OCI-LY1 (cell line): ENCODE measurements around the gene TNNT3.

Experiments
- H2AFZ ChIP-seq: fragments of 200-600 bp; sonication (generic), shearing (Covaris generic); 2 replicates; pipeline ENCODE4 v1.6.0; 2014; ENCODE audit warnings: antibody characterized with exemption, mild to moderate bottlenecking, low read length
- H3F3A ChIP-seq: fragments of 200-600 bp; sonication (generic), shearing (Covaris generic); 2 replicates; pipeline ENCODE4 v1.6.0; 2014; ENCODE audit warnings: mild to moderate bottlenecking, antibody characterized with exemption, low read length, moderate library complexity; ENCODE audit not compliant: insufficient read depth
- H3K27ac ChIP-seq: fragments of 200-600 bp; sonication (generic); 2 replicates; pipeline ENCODE4 v1.5.1; 2014; ENCODE audit warnings: low read length, mixed run types, mild to moderate bottlenecking, low read depth; ENCODE audit not compliant: poor library complexity, severe bottlenecking
- H3K27me3 ChIP-seq: fragments of 200-600 bp; sonication (generic); 2 replicates; pipeline ENCODE4 v1.6.0; 2014; ENCODE audit warnings: antibody characterized with exemption, mild to moderate bottlenecking, low read length, moderate library complexity; ENCODE audit not compliant: insufficient read depth
- H3K36me3 ChIP-seq: fragments of 200-600 bp; sonication (generic); 2 replicates; pipeline ENCODE4 v1.6.1; 2014; ENCODE audit warnings: mild to moderate bottlenecking, antibody characterized with exemption, low read length, moderate library complexity, mixed read lengths; ENCODE audit not compliant: insufficient read depth
- H3K4me1 ChIP-seq: fragments of 200-600 bp; sonication (generic); 2 replicates; pipeline ENCODE4 v1.5.1; 2014; ENCODE audit warnings: mild to moderate bottlenecking, low read length, moderate library complexity; ENCODE audit not compliant: insufficient read depth, severe bottlenecking
- H3K4me2 ChIP-seq: fragments of 200-600 bp; sonication (generic), shearing (Covaris generic); 2 replicates; pipeline ENCODE4 v1.6.1; 2014; ENCODE audit warnings: low read length
- H3K4me3 ChIP-seq: fragments of 200-600 bp; sonication (generic); 2 replicates; pipeline ENCODE4 v1.5.1; 2014; ENCODE audit warnings: low read length, low read depth, mild to moderate bottlenecking, mixed read lengths; ENCODE audit not compliant: poor library complexity, severe bottlenecking
- H3K79me2 ChIP-seq: fragments of 200-600 bp; shearing (Covaris generic); 2 replicates; pipeline ENCODE4 v1.6.1; 2016; ENCODE audit warnings: mixed run types, low read length, mixed read lengths; ENCODE audit not compliant: insufficient read depth
- H3K9ac ChIP-seq: fragments of 200-600 bp; sonication (generic), shearing (Covaris generic); 2 replicates; pipeline ENCODE4 v1.6.1; 2014; ENCODE audit warnings: mild to moderate bottlenecking, low read length, mixed read lengths
- H3K9me2 ChIP-seq: fragments of 200-600 bp; sonication (generic), shearing (Covaris generic); 2 replicates; pipeline ENCODE4 v1.6.1; 2014; ENCODE audit warnings: low read depth, mild to moderate bottlenecking, low read length, mixed read lengths
- H3K9me3 ChIP-seq: fragments of 200-600 bp; shearing (Covaris generic); 2 replicates; pipeline ENCODE4 v1.6.1; 2014; ENCODE audit warnings: low read length, mixed read lengths
- H4K20me1 ChIP-seq: fragments of 200-600 bp; sonication (generic), shearing (Covaris generic); 2 replicates; pipeline ENCODE4 v1.6.0; 2016; ENCODE audit warnings: mild to moderate bottlenecking, low read length; ENCODE audit not compliant: insufficient read depth
- EZH2 ChIP-seq: fragments of 200-600 bp; sonication (generic), shearing (Covaris generic); IDR thresholded peaks from 2 replicates; pipeline ENCODE4 v1.8.0; 2017; ENCODE audit warnings: borderline replicate concordance, mixed run types, mild to moderate bottlenecking, antibody characterized with exemption, low read length, moderate library complexity, mixed read lengths
- TF ChIP-seq, protein P1 (sequence below): fragments of 200-600 bp; sonication (generic), shearing (Covaris generic); IDR thresholded peaks from 2 replicates; pipeline ENCODE4 v1.5.1; 2017; ENCODE audit warnings: mild to moderate bottlenecking, antibody characterized with exemption, low read length, moderate library complexity, mixed read lengths

Gene TNNT3

DNA sequence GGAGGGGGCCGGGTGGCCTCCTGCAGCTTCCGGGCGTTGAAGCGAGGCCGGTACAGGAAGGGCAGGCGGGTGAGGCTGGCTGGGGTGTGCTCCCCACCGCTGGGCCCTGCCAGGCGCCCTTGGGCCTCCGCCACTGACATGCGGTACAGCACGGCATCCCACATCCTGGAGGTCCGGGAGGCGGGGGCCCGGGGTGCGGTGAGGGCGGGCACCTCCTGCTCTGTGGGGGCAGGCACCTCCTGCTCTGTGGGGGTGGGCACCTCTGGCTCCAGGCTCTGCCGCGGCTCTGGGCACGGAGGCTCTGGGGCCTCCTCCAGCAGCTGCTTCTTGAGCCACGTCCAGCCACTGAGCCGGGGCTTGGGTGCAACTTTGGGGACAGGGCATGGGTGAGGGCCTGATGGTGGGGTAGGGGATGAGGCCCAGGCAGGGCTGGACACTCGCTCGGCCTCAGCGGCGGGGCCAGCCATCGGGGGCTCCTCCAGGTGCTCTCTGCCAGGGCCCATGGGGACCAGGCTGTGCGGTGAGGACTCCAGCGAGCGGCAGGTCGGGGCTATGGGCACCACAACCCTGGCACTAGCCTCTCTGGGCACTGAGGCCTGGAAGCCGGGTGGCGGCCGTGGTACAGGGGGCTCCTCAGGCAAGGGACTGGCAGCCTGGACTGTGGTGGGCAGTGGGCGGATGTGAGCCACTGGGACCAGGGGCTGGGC is 30.1 kb upstream of the TNNT3 start:
- no peaks in the 10 kb centered on the region for H4K20me1 ChIP-seq
- H3K27ac ChIP-seq = no peak overlapping the region
- no peak overlapping the region for H2AFZ ChIP-seq
- H3K4me1 ChIP-seq = no peaks in the 10 kb centered on the region
- H3F3A ChIP-seq = no peaks in the 10 kb centered on the region
- H3K36me3 ChIP-seq = peaks cover 56% of the 10 kb centered on the region
- no peak for TF ChIP-seq EZH2
- TF ChIP-seq, protein P1, sequence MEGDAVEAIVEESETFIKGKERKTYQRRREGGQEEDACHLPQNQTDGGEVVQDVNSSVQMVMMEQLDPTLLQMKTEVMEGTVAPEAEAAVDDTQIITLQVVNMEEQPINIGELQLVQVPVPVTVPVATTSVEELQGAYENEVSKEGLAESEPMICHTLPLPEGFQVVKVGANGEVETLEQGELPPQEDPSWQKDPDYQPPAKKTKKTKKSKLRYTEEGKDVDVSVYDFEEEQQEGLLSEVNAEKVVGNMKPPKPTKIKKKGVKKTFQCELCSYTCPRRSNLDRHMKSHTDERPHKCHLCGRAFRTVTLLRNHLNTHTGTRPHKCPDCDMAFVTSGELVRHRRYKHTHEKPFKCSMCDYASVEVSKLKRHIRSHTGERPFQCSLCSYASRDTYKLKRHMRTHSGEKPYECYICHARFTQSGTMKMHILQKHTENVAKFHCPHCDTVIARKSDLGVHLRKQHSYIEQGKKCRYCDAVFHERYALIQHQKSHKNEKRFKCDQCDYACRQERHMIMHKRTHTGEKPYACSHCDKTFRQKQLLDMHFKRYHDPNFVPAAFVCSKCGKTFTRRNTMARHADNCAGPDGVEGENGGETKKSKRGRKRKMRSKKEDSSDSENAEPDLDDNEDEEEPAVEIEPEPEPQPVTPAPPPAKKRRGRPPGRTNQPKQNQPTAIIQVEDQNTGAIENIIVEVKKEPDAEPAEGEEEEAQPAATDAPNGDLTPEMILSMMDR = no peak
- H3K79me2 ChIP-seq = no peaks in the 10 kb centered on the region
- H3K4me2 ChIP-seq = no peak overlapping the region
- no peak overlapping the region for H3K9ac ChIP-seq
- no peaks in the 10 kb centered on the region for H3K9me2 ChIP-seq
- H3K27me3 ChIP-seq = no peaks in the 10 kb centered on the region
- no peak overlapping the region for H3K4me3 ChIP-seq
- no peaks in the 10 kb centered on the region for H3K9me3 ChIP-seq

DNA sequence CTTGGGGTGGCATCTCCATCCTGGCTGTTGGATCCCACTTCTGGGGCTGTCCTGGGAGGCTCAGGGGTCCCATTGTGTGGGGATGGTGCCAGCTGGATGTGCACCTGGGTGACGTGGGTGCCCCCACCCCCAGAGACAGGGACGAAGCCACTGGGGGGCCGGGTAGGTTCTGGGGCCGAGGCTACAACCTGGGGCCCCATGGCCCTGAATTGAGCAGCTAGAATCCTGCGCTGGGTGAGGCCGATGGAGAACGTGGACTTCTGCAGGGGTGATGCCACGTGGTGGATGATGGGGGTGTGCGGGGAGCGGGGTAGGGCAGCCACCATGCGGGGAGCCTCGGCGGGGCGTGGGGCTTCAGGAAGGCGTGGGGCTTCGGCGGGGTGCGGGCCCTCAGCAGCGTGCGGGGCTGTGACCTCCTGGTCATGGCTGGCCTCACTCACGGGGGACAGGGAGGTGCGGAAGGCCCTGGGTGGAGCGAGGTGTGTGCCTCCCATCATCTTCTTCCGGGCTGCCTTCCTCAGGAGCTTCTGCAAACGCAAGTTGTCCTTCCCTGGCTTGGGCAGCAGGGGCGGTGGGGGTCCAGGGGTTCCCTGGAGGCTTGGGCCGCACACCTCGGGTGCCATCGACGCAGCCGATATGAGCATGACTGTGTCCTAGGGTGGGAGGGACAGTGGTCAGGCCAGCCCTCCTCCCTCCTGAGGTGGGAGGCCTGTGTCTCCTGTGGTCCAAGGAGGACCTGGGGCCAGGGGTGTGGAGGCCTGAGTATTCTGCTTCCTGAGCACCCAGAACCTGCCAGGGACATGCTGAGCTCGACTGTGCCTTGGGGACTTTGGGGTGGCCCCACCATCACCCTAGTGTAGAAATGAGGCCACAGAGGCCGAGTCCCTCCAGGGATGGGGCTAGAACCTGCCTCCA is 29.3 kb upstream of the TNNT3 start:
- Histone ChIP-seq H3K9me3 (no peaks in the 10 kb centered on the region), H3K9me2 (no peaks in the 10 kb centered on the region), H3K9ac (no peak overlapping the region), H3K27ac (no peak overlapping the region), H3K4me1 (no peaks in the 10 kb centered on the region), H3F3A (no peaks in the 10 kb centered on the region), H2AFZ (no peak overlapping the region), H3K4me3 (no peak overlapping the region), H3K4me2 (no peak overlapping the region), H3K79me2 (no peaks in the 10 kb centered on the region), H4K20me1 (no peaks in the 10 kb centered on the region), H3K36me3 (peaks cover 48% of the 10 kb centered on the region), H3K27me3 (no peaks in the 10 kb centered on the region)
- no peak for TF ChIP-seq EZH2
- TF ChIP-seq, protein P1 = no peak

DNA sequence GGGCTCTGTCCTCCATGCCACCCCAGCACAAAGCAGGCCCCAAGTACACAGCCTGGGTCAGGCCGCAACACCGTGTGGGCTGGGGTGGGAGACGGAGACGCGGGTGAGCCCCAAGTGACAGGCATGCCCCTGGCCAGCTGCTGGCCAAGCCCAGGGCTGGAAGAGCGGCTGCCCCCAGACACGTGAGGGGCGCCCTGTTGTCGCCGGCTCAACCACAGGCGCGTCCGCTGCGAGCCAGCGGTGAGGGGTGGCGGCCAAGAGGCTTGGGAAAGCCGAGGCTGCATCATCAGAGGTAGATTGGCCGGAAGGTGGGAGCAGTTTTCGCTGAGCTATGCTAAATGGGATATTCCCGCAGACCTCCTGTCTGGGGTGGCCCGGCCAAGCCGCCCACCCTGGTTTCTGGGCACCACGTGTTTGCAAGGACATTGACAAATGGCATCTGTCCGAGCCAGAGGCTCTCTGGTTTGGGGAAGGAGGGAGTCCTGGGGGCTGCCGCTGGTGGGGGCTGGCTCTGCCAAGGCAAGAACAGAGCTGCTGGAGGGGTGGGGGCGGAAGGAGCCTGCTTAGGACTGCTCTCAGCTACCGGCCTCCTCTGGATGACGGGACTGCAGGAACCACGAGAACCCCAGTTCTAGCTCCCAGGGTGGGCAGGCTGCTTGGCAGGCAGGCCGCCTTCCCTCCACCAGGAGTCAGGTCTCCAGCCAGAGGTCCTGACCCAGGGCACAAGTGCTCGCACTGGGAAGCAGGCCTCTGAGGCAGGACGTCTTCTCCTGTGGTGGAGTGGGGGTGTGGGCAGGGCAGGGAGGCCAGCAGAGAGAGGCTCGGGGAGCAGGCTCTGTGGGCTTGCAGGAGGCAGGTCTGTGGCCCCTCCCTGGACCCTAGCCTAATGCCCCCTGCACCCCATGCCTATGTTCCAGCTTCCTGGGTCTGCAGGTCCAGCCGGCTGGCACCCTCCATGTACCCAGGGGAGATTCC is 28.4 kb upstream of the TNNT3 start:
- H3K4me2 ChIP-seq = no peak overlapping the region
- H3K9ac ChIP-seq = no peak overlapping the region
- H2AFZ ChIP-seq = no peak overlapping the region
- no peaks in the 10 kb centered on the region for H3K27me3 ChIP-seq
- no peaks in the 10 kb centered on the region for H4K20me1 ChIP-seq
- no peak overlapping the region for H3K4me3 ChIP-seq
- no peaks in the 10 kb centered on the region for H3K9me2 ChIP-seq
- H3K4me1 ChIP-seq = no peaks in the 10 kb centered on the region
- no peak overlapping the region for H3K27ac ChIP-seq
- no peak for TF ChIP-seq EZH2
- TF ChIP-seq, protein P1 = no peak
- no peaks in the 10 kb centered on the region for H3K79me2 ChIP-seq
- peaks cover 38% of the 10 kb centered on the region for H3K36me3 ChIP-seq
- H3F3A ChIP-seq = no peaks in the 10 kb centered on the region
- no peaks in the 10 kb centered on the region for H3K9me3 ChIP-seq
